GM21423 (cell line): ENCODE data around the gene ASAH2.
"Not testable (repeated sequence)": the region's sequence is repeated elsewhere in the genome, so short reads cannot be mapped to it uniquely, and the experiment has no call there.

ENCODE experiments used
- ATAC-seq: cut with Tn5 transposase; IDR thresholded peaks from one replicate; pipeline ENCODE4 v1.9.1; 2021; ENCODE audit warnings: mild to moderate bottlenecking, moderate library complexity; ENCODE audit not compliant: unreplicated experiment

Gene ASAH2

GRCh38 chr10:50251394-50251793 lies at the start of gene ASAH2:
Gene ASAH2, minus strand, starts transcription at chr10:50251516. Its CDS starts 2,906 bp downstream, at chr10:50248610.
- no peak for ATAC-seq

GRCh38 chr10:50299948-50300669 lies 48.8 kb upstream of the ASAH2 start:
- ATAC-seq = no peak

GRCh38 chr10:50295367-50295766 lies 44.1 kb upstream of the ASAH2 start:
- no peak for ATAC-seq

- no peak for ATAC-seq
Measured at GRCh38 chr10:50294582-50294981, 43.3 kb upstream of the ASAH2 start.

GRCh38 chr10:50293513-50294313 lies 42.4 kb upstream of the ASAH2 start:
- peak; percentile 46 for ATAC-seq

GRCh38 chr10:50291261-50291850 lies 40.0 kb upstream of the ASAH2 start:
- ATAC-seq = no peak

- no peak for ATAC-seq
Measured at GRCh38 chr10:50289196-50289595, 37.9 kb upstream of the ASAH2 start.

- ATAC-seq = no peak
Measured at GRCh38 chr10:50286996-50287803, 35.9 kb upstream of the ASAH2 start.

GRCh38 chr10:50286517-50286916 lies 35.2 kb upstream of the ASAH2 start:
- ATAC-seq = no peak

- no peak for ATAC-seq
Measured at GRCh38 chr10:50281967-50282522, 30.7 kb upstream of the ASAH2 start.

GRCh38 chr10:50281210-50281966 lies 30.1 kb upstream of the ASAH2 start:
- ATAC-seq = no peak

GRCh38 chr10:50280049-50280841 lies 28.9 kb upstream of the ASAH2 start:
- no peak for ATAC-seq

- ATAC-seq = no peak
Measured at GRCh38 chr10:50279489-50279888, 28.2 kb upstream of the ASAH2 start.

GRCh38 chr10:50275650-50276235 lies 24.4 kb upstream of the ASAH2 start:
- ATAC-seq = peak; percentile 72

GRCh38 chr10:50272531-50272930 lies 21.2 kb upstream of the ASAH2 start:
- ATAC-seq = no peak

- ATAC-seq = no peak
Measured at GRCh38 chr10:50271564-50272250, 20.4 kb upstream of the ASAH2 start.

- ATAC-seq = not testable (repeated sequence)
Measured at GRCh38 chr10:50267877-50268276, 16.6 kb upstream of the ASAH2 start.

GRCh38 chr10:50262625-50263024 lies 11.3 kb upstream of the ASAH2 start:
- ATAC-seq = not testable (repeated sequence)
